Astrocyte (in vitro differentiated cells and primary cell): Measurements from ENCODE around the gene POLR1C.

Experiments used
- EZH2 ChIP-seq: IDR thresholded peaks from 2 replicates; pipeline ENCODE4 v1.6.1; 2012; ENCODE audit warnings: mild to moderate bottlenecking, low read length, inconsistent platforms; ENCODE audit not compliant: insufficient read depth
- TF ChIP-seq, protein P1 (sequence below): IDR thresholded peaks from 2 replicates; pipeline ENCODE4 v1.5.1; 2011; ENCODE audit warnings: low read depth, mild to moderate bottlenecking, inconsistent platforms, low read length, moderate library complexity; ENCODE audit not compliant: insufficient read depth

DNA sequence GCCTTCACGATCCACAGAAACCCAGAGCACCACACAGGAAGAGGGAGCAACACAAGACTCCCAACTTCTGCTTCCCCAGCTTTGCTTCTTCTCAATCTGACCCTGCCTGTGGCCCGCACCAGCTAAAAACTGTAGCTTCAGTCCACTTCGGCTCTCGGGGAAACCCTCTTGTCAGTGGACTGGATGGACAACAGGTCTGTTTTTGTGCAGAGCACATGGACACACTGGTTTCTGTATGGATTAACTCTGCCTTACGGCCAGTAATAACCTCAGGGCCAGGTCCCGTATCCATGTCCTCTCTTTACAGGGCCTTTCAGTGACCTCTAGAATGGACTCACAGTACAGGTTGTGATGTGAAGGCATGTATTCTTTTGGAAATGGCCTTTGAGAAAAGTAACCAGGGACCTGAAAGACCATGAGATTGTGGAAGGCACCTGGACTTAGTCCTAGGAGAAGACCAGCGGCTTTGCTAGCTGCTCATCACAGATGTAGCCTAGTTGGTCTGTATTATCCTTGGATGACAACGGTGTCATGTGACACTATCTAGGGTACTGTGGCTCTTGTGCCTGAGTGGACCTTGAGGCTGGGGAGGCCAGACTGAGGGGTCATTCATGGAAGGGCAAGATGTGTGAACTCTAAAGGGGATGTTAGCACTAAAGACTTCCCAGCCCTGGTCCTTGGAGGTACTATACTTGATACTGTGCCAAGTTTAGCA is 5.8 kb downstream of the POLR1C start:
- no peak for TF ChIP-seq EZH2
- TF ChIP-seq, protein P1, sequence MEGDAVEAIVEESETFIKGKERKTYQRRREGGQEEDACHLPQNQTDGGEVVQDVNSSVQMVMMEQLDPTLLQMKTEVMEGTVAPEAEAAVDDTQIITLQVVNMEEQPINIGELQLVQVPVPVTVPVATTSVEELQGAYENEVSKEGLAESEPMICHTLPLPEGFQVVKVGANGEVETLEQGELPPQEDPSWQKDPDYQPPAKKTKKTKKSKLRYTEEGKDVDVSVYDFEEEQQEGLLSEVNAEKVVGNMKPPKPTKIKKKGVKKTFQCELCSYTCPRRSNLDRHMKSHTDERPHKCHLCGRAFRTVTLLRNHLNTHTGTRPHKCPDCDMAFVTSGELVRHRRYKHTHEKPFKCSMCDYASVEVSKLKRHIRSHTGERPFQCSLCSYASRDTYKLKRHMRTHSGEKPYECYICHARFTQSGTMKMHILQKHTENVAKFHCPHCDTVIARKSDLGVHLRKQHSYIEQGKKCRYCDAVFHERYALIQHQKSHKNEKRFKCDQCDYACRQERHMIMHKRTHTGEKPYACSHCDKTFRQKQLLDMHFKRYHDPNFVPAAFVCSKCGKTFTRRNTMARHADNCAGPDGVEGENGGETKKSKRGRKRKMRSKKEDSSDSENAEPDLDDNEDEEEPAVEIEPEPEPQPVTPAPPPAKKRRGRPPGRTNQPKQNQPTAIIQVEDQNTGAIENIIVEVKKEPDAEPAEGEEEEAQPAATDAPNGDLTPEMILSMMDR = no peak
